GM12874 (cell line): ENCODE data around the gene OR4C46.

Experiments
- TF ChIP-seq, protein P1 (sequence below): IDR thresholded peaks from 2 replicates; pipeline ENCODE4 v1.5.1; 2011; ENCODE audit warnings: low read depth, mild to moderate bottlenecking, control low read depth, low read length, moderate library complexity; ENCODE audit not compliant: insufficient read depth

The OR4C46 gene

DNA sequence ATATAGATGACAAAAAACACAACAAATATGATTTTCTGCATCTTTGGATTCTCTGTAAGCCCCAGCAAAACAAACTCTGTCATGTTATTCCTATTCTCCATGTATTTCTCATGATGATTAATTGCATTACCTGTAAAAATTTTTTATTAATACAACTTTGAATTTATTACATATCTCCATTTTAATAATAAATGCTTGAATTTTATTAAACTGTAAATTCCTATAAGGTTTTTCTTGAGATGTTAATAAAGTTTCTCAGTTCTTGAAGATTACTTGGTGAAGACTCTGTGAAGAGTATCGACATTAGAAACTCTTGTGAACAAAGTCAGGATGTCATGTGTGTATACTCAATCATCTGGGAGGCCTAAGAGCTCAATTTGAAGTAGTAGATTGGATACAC is at the start of gene OR4C46:
Gene OR4C46, minus strand, starts transcription at position 101 of the 400 bp plus-strand sequence. Its CDS starts 0 bp downstream, at position 101.
- TF ChIP-seq, protein P1, sequence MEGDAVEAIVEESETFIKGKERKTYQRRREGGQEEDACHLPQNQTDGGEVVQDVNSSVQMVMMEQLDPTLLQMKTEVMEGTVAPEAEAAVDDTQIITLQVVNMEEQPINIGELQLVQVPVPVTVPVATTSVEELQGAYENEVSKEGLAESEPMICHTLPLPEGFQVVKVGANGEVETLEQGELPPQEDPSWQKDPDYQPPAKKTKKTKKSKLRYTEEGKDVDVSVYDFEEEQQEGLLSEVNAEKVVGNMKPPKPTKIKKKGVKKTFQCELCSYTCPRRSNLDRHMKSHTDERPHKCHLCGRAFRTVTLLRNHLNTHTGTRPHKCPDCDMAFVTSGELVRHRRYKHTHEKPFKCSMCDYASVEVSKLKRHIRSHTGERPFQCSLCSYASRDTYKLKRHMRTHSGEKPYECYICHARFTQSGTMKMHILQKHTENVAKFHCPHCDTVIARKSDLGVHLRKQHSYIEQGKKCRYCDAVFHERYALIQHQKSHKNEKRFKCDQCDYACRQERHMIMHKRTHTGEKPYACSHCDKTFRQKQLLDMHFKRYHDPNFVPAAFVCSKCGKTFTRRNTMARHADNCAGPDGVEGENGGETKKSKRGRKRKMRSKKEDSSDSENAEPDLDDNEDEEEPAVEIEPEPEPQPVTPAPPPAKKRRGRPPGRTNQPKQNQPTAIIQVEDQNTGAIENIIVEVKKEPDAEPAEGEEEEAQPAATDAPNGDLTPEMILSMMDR, result no peak

DNA sequence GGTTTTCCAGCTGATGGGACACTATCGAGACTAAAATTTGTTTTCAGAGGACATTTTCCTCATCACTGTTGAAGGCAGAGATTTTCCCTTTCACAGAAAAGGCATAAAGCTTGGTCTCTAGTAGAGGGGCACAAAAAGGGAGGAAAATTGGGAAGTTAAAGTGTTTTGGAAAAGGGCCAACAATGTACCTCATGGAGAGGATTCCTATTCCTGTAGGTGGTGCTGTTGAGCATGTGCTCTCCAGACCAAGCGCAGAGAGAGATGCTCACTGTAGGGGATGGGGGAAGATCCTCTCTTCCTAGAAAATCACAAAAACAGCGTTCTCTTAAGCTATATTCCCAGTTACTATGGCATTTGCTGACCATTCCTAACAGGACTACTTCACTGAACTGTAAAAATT is 44.9 kb downstream of the OR4C46 start:
- TF ChIP-seq, protein P1, result no peak

DNA sequence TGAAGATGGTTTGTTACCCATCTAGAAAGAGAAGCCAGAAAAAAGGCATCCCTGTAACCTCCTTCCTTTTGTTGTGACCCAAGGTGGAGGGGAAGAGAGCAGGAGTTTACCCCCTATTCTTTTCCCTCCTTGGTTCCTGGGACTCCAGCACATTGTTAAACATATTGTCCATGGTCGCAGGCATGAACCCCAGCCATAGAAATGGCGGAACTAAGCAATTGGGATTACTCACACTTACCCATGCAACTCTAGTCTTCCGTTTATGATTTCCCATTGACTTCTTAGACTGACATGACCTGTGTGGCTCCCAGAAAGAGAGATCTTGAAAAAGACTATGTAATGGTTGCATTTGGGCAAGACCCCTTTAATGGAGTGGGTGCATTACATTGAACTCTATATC is 45.4 kb downstream of the OR4C46 start:
- TF ChIP-seq, protein P1, result no peak
